ENCODE data around the gene CLDN1.
"Not testable (repeated sequence)": the region's sequence is repeated elsewhere in the genome, so short reads cannot be mapped to it uniquely, and the experiment has no call there.

The CLDN1 gene

GRCh38 chr3:190291994-190292584 lies 30.2 kb downstream of the CLDN1 start:
- Histone ChIP-seq H3K9ac (ENCODE audit: low read depth, low read length) (no peak overlapping the region), H3K4me3 (ENCODE audit: low read length) (no peak overlapping the region), H3K27me3 (ENCODE audit: insufficient read depth, low read length) (no peaks in the 10 kb centered on the region), H3K4me1 (ENCODE audit: insufficient read depth, low read length) (no peaks in the 10 kb centered on the region), H3K27ac (ENCODE audit: low read depth, low read length) (no peak overlapping the region), H3K36me3 (ENCODE audit: insufficient read depth, low read length) (no peaks in the 10 kb centered on the region), H3K9me3 (ENCODE audit: insufficient read depth, low read depth, low read length) (peaks cover 8% of the 10 kb centered on the region; the same call in 1 of the 2 replicates)
- WGBS: 84% methylated on average over 3 of the region's 3 CpGs

DNA sequence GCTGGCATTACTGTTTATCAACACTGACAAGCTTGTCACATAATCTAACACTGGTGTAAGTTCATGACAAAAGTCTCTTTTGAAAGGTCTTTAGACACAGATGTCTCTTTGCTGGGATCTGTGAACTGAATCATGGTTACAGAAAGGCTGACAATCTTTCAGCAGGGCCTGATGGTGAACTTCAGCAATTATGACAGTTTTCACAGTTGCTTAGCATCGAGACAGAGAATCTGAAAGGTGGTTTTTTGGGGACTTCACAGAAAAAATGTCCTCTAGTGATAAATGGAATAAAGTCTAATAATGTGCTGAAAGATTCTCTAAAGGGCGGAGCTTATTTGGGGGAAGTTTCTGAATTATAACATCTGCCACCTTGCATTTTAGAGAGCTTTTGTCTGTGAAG lies 32.3 kb downstream of the CLDN1 start:
- no peak overlapping the region for H3K4me3 ChIP-seq (ENCODE audit: low read length)
- 65% methylated on average over 2 of the region's 2 CpGs for WGBS
- no peak overlapping the region for H3K27ac ChIP-seq (ENCODE audit: low read depth, low read length)
- H3K9me3 ChIP-seq (ENCODE audit: insufficient read depth, low read depth, low read length): peaks cover 8% of the 10 kb centered on the region; the same call in 1 of the 2 replicates
- no peaks in the 10 kb centered on the region for H3K4me1 ChIP-seq (ENCODE audit: insufficient read depth, low read length)
- no peaks in the 10 kb centered on the region for H3K36me3 ChIP-seq (ENCODE audit: insufficient read depth, low read length)
- no peaks in the 10 kb centered on the region for H3K27me3 ChIP-seq (ENCODE audit: insufficient read depth, low read length)
- no peak overlapping the region for H3K9ac ChIP-seq (ENCODE audit: low read depth, low read length)

DNA sequence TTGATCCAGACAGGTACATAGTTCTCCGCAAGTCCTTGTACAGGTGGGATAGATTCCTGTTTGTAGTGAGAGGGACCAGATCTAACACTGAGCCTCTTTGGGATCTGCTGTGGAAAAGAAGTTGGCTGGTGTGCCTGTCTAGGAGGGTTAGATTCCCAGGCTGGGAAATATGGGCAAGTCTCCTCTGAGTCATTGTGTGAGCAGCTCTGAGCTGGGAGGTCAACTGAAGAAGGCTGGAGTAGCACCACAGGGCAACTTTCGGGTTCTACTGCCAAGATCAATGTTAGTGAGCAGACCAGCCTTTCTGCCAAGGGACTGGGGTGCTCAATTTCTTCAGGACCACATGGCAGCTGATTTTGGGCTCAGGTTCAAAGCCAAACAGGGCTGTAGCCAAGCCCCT lies 33.4 kb downstream of the CLDN1 start:
- Histone ChIP-seq H3K4me1 (ENCODE audit: insufficient read depth, low read length) (no peaks in the 10 kb centered on the region), H3K27ac (ENCODE audit: low read depth, low read length) (no peak overlapping the region), H3K36me3 (ENCODE audit: insufficient read depth, low read length) (no peaks in the 10 kb centered on the region), H3K27me3 (ENCODE audit: insufficient read depth, low read length) (no peaks in the 10 kb centered on the region), H3K4me3 (ENCODE audit: low read length) (no peak overlapping the region), H3K9me3 (ENCODE audit: insufficient read depth, low read depth, low read length) (peaks cover 8% of the 10 kb centered on the region; the same call in 1 of the 2 replicates), H3K9ac (ENCODE audit: low read depth, low read length) (no peak overlapping the region)
- 95% methylated on average over 2 of the region's 2 CpGs for WGBS

DNA sequence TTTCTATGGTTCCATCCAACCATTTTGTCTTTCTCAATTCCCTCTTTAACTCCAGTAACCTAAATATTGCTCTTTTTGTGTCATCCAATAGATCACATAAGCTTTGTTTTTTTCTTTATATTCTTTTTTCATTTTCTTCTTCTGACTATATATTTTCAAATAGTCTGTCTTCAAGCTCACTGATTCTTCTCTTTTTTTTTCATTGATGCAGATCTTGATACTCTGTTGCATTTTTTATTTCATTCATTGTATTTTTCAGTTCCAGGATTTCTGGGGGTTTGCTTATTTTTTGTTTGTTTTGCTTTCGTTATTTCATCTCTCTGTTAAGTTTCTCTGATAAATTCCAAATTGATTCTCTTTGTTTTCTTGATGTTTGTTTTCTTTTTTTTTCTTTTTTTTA lies 36.2 kb downstream of the CLDN1 start:
- H3K36me3 ChIP-seq (ENCODE audit: insufficient read depth, low read length): no peaks in the 10 kb centered on the region
- H3K4me3 ChIP-seq (ENCODE audit: low read length): no peak overlapping the region
- no peaks in the 10 kb centered on the region for H3K27me3 ChIP-seq (ENCODE audit: insufficient read depth, low read length)
- H3K27ac ChIP-seq (ENCODE audit: low read depth, low read length): no peak overlapping the region
- WGBS: no CpG with 5 or more reads among the region's 1 CpG
- no peaks in the 10 kb centered on the region for H3K4me1 ChIP-seq (ENCODE audit: insufficient read depth, low read length)
- H3K9me3 ChIP-seq (ENCODE audit: insufficient read depth, low read depth, low read length): 0 out of 2 replicates have a peak, but pooled peaks cover 2% of the 10 kb centered on the region
- no peak overlapping the region for H3K9ac ChIP-seq (ENCODE audit: low read depth, low read length)

DNA sequence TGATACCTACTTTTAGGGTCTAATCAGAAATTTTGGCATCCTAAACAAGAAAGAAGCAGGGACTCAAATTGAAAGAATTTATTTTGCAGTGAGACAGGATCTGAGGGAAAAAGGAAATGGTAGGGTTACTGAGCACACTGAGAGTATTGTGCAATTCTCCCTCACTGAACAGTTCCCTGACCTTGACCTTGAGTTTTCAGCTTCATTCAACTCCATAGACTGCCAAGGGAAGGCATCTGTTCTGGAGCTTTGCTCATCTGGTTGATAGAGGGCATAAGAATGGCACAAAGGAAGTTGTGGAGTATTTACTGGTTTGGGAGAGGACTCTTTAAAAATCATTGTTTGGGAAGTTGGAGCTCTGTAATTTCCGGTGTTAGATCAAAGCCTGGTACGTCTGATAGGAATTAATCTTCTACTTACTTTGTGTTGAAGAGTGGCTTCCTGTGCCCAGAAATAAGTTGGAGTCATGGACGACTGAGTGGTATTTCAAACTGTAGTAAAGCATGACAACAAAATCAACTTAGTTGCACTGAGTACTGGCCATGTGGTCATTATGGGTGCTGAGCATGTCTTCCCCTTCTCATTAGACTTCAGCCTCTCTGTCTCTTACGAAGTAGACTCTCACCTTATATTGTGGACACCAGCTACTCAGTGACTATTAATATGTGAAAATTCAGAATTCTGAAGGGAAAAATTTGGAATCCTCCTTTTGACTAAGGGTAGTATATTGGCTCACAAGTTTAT lies 40.8 kb downstream of the CLDN1 start:
- no peaks in the 10 kb centered on the region for H3K4me1 ChIP-seq (ENCODE audit: insufficient read depth, low read length)
- no peak overlapping the region for H3K4me3 ChIP-seq (ENCODE audit: low read length)
- H3K27me3 ChIP-seq (ENCODE audit: insufficient read depth, low read length): no peaks in the 10 kb centered on the region
- no peak overlapping the region for H3K27ac ChIP-seq (ENCODE audit: low read depth, low read length)
- H3K36me3 ChIP-seq (ENCODE audit: insufficient read depth, low read length): no peaks in the 10 kb centered on the region
- H3K9ac ChIP-seq (ENCODE audit: low read depth, low read length): no peak overlapping the region
- 95% methylated on average over 4 of the region's 4 CpGs for WGBS
- no peaks in the 10 kb centered on the region for H3K9me3 ChIP-seq (ENCODE audit: insufficient read depth, low read depth, low read length)

- no peak overlapping the region for H3K9ac ChIP-seq (ENCODE audit: low read depth, low read length)
- no peak overlapping the region for H3K27ac ChIP-seq (ENCODE audit: low read depth, low read length)
- no peaks in the 10 kb centered on the region for H3K27me3 ChIP-seq (ENCODE audit: insufficient read depth, low read length)
- H3K4me3 ChIP-seq (ENCODE audit: low read length): no peak overlapping the region
- no peaks in the 10 kb centered on the region for H3K36me3 ChIP-seq (ENCODE audit: insufficient read depth, low read length)
- H3K4me1 ChIP-seq (ENCODE audit: insufficient read depth, low read length): no peaks in the 10 kb centered on the region
- H3K9me3 ChIP-seq (ENCODE audit: insufficient read depth, low read depth, low read length): no peaks in the 10 kb centered on the region
Observed at GRCh38 chr3:190279690-190280089, 42.6 kb downstream of the CLDN1 start.

- 82% methylated on average over 2 of the region's 2 CpGs for WGBS
Observed at GRCh38 chr3:190272747-190273146, 49.5 kb downstream of the CLDN1 start.

DNA sequence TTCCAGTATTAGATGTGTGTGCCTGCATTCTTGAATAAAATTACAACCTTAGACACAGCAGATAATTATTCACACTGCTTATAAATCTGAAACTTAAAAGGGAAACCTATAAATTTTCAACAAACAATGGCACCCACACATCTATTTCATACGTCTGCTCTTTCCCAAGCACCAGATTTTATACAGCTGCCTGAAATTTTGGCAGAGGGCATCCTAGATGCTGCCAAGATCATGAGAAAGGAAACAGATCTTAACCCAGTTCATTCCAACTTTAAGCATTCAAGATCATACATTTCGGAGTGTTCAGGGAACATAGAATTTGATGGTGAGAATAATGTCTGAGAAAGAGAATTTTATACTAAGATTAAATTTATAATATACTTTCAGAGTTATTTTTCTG lies 53.1 kb downstream of the CLDN1 start:
- H3K27ac ChIP-seq (ENCODE audit: low read depth, low read length): no peak overlapping the region
- H3K4me3 ChIP-seq (ENCODE audit: low read length): no peak overlapping the region
- H3K27me3 ChIP-seq (ENCODE audit: insufficient read depth, low read length): no peaks in the 10 kb centered on the region
- no peaks in the 10 kb centered on the region for H3K9me3 ChIP-seq (ENCODE audit: insufficient read depth, low read depth, low read length)
- H3K36me3 ChIP-seq (ENCODE audit: insufficient read depth, low read length): no peaks in the 10 kb centered on the region
- H3K4me1 ChIP-seq (ENCODE audit: insufficient read depth, low read length): no peaks in the 10 kb centered on the region
- WGBS: 88% methylated on average over 1 of the region's 2 CpGs
- no peak overlapping the region for H3K9ac ChIP-seq (ENCODE audit: low read depth, low read length)

More at GRCh38 chr3:190272747-190273146, 49.5 kb downstream of the CLDN1 start:
- no peak overlapping the region for H3K9ac ChIP-seq (ENCODE audit: low read depth, low read length)
- no peaks in the 10 kb centered on the region for H3K27me3 ChIP-seq (ENCODE audit: insufficient read depth, low read length)
- no peak overlapping the region for H3K4me3 ChIP-seq (ENCODE audit: low read length)
- no peaks in the 10 kb centered on the region for H3K9me3 ChIP-seq (ENCODE audit: insufficient read depth, low read depth, low read length)
- H3K36me3 ChIP-seq (ENCODE audit: insufficient read depth, low read length): no peaks in the 10 kb centered on the region
- H3K27ac ChIP-seq (ENCODE audit: low read depth, low read length): no peak overlapping the region
- H3K4me1 ChIP-seq (ENCODE audit: insufficient read depth, low read length): no peaks in the 10 kb centered on the region

DNA sequence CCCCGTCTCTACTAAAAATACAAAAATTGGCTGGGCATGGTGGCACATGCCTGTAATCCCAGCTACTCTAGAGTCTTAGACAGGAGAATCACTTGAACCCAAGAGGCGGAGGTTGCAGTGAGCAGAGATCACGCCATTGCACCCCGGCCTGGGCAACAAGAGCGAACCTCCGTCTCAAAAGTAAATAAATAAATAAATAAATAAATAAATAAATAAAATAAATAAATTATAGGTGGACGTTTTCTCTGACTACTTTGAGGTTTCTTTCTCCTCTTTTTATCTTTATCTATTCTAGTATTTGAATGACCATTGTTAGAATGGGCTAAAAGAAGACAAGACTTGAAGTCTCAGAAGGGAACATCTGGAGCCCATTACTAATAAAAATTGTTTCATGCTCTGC lies 54.8 kb downstream of the CLDN1 start:
- H3K9ac ChIP-seq (ENCODE audit: low read depth, low read length); H3K36me3 ChIP-seq (ENCODE audit: insufficient read depth, low read length); H3K27me3 ChIP-seq (ENCODE audit: insufficient read depth, low read length); H3K4me1 ChIP-seq (ENCODE audit: insufficient read depth, low read length); H3K27ac ChIP-seq (ENCODE audit: low read depth, low read length); H3K9me3 ChIP-seq (ENCODE audit: insufficient read depth, low read depth, low read length); H3K4me3 ChIP-seq (ENCODE audit: low read length): not testable (repeated sequence)
- 97% methylated on average over 3 of the region's 7 CpGs for WGBS

- no peak overlapping the region for H3K9ac ChIP-seq (ENCODE audit: low read depth, low read length)
- H3K4me3 ChIP-seq (ENCODE audit: low read length): no peak overlapping the region
- no peaks in the 10 kb centered on the region for H3K36me3 ChIP-seq (ENCODE audit: insufficient read depth, low read length)
- no peaks in the 10 kb centered on the region for H3K27me3 ChIP-seq (ENCODE audit: insufficient read depth, low read length)
- H3K27ac ChIP-seq (ENCODE audit: low read depth, low read length): no peak overlapping the region
- H3K4me1 ChIP-seq (ENCODE audit: insufficient read depth, low read length): no peaks in the 10 kb centered on the region
- no peaks in the 10 kb centered on the region for H3K9me3 ChIP-seq (ENCODE audit: insufficient read depth, low read depth, low read length)
- 100% methylated on average over 1 of the region's 1 CpG for WGBS
Observed at GRCh38 chr3:190266913-190267290, 55.3 kb downstream of the CLDN1 start.

- no peaks in the 10 kb centered on the region for H3K9me3 ChIP-seq (ENCODE audit: insufficient read depth, low read depth, low read length)
- H3K27me3 ChIP-seq (ENCODE audit: insufficient read depth, low read length): no peaks in the 10 kb centered on the region
- no peaks in the 10 kb centered on the region for H3K4me1 ChIP-seq (ENCODE audit: insufficient read depth, low read length)
- no peak overlapping the region for H3K9ac ChIP-seq (ENCODE audit: low read depth, low read length)
- no peaks in the 10 kb centered on the region for H3K36me3 ChIP-seq (ENCODE audit: insufficient read depth, low read length)
- H3K4me3 ChIP-seq (ENCODE audit: low read length): no peak overlapping the region
- no peak overlapping the region for H3K27ac ChIP-seq (ENCODE audit: low read depth, low read length)
Observed at GRCh38 chr3:190266265-190266912, 55.9 kb downstream of the CLDN1 start.
